ENCODE measurements around the gene CLDN16. TPM values are rescaled to one million over a fixed set of nuclear protein-coding genes. Genes with fewer than 3 reads are reported as not detected.

The CLDN16 gene, protein sequence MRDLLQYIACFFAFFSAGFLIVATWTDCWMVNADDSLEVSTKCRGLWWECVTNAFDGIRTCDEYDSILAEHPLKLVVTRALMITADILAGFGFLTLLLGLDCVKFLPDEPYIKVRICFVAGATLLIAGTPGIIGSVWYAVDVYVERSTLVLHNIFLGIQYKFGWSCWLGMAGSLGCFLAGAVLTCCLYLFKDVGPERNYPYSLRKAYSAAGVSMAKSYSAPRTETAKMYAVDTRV
- under 1 TPM in 10 of 12 donors, not detected in 2; 0.04 to 0.73 (median 0.24) TPM for polyA plus RNA-seq (ENCODE audit: insufficient read length in 12 of 12)
- long read RNA-seq, donor 1, result 0 reads
- long read RNA-seq, donor 2, result 0 reads
- long read RNA-seq, donor 3, result 0 reads
- long read RNA-seq, donor 4, result 0 reads
- long read RNA-seq, donor 5, result 0 reads
- long read RNA-seq, donor 6, result 0 reads
- long read RNA-seq, donor 7, result 0 reads
- long read RNA-seq, donor 8, result 0 reads
- long read RNA-seq, donor 9, result 0 reads
- long read RNA-seq, donor 10, result 0 reads
- long read RNA-seq, donor 11, result 0 reads

DNA sequence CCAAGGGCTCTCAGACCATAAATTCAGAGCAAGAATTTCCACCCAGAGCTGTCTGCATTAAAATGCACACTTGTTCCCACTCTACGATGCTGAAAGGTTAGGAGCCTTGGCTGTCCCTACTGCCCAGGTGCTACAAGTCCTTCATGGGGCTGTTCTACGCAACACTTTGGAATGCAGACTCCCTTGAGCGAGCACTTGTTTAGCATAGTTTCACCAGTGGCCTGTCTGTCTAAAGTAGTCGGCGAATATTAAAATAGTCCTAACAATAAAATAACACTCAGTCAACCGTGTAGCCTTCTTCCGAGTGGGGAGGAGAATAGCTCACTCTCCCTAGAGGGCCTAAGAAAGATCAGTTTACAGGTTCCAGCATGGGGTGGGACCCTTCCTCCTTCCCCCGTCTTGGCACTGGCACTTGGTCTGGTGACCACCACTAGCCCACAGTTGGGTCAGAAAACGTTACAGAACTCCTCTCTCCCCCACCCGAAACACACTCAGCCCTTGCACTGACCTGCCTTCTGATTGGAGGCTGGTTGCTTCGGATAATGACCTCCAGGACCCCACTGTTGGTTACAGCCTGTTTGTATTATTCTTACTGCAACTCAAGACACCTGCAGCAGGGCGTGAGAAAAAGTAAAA is at the start of gene CLDN16:
CLDN16 (plus strand) TSS at position 586 of the 636 bp plus-strand sequence. CDS start 167 bp downstream, outside the sequence.
- peak; percentile 17 for DNase-seq

DNA sequence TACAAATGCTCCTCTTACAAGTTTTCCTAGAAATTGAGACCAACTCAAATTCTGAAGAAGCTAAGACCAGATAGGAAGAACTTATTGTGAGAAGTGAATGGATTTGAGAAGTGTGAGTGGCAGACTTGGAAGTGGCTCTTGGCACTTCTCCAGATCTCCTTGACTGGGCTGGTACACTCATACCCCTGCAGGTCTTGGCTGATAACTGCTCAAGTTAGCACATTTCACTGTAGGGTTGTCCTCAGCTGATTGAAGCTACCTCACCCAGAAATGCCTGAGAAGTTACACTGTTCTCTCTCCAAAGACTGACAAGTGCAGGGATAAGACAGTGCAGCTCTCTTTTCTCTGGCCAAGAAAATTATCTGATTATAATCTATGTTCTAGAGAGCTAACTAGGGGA is 49.2 kb upstream of the CLDN16 start:
- no peak for DNase-seq

DNA sequence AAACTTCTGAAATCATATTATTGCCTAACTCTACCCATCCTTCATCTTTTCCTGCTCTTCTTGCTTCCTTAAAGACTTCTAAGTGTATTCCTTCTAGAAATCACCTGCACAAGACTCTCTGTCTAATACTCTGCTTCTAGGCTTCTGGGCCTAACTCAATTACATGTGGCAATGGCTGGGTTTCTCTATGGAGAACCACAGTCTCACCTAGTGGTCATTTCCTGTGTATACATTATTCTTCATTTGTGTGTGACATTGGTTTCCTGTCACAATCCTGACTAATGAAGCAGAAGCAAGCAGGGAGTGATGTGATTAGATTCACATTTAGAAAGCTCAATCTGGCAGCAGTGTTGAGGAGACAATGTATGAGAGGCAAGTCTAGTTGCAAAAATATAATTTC is 48.8 kb upstream of the CLDN16 start:
- DNase-seq, result no peak

DNA sequence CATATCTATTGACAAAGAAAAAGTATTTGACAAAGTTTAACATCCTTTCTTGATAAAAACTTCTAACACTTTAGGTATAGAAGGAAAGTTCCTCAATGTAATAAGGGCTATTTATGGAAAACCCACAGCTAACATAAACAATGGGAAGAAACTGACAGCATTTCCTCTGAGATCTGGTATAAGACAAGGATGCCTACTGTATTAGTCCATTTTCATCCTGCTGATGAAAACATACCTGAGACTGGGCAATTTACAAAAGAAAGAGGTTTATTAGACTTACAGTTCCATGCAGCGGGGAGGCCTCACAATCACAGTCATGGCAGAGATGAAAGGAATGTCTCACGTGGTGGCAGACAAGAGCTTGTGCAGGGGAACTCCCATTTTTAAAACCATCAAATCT is 47.9 kb upstream of the CLDN16 start:
- no peak for DNase-seq

DNA sequence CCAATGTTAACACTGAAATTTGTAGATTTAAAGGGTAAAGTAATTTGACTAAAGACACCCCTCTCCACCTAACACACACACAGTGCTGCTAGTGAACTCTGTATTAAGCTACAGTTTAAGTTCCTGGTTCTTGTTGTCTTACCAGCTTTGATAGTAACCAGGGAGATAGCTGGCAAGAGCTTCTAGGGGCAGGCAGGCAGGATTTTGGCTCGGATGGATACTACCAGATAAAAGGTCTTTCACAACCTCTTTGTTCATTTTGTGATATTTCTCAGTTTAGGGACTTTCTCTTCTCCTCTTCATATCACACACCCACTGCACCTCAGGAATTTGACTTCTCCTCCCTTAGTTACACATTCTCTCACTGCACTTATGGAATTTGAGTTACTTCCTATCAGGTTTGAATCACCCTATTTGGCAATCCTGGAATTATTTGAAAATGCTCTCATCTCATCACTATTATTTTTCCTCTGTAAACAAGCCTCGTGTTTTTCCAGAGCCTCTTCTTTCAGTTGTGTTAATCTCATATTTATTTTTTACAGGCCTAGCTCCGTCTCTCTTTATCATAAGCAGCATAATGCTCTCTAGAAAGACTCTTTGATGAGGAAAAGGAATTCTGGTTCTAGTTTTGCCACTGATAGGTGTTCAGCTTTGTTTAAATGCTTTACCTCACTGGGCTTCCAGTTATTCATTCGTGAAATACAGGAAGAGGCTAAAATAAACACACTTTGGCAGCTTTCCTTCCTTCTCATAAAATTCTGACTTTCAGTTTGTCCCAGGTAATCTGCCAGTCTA is 42.7 kb upstream of the CLDN16 start:
- no peak for DNase-seq

DNA sequence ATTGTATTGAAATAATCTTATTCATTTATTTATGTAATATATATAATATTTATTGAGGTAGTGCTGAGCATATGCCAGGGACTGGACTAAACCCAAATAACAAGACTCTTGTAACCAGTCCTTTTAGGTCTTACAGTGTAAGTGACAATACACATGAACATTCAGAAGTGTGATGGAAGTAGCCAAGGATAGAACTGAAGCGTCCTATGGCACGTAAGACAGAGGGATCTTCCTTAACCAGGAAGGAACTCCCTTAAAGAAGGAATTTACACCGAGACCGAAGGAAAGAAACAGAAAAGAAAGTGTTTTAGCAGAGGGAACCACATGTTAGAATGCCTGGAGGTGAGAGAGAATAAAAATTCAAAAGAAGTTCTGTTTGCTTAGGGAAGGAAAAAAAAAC is 42.1 kb upstream of the CLDN16 start:
- no peak for DNase-seq

DNA sequence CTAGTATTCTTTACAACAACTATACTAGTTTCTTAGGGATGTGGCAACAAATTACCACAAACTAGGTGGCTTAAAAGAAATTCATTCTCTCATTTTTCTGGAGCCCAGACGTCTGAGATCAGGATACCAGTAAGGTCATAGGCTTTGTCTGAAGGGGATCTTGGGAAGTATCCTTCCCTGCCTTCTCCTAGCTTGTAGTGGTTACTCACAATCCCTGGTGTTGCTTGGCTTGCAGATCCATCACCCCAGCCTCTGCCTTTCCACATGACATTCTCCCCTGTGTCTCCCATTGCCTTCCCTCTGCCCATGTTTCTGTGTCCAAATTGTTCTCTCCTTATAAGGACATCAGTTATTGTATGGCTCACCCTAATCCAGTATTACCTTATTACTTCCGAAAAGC is 41.4 kb upstream of the CLDN16 start:
- no peak for DNase-seq

DNA sequence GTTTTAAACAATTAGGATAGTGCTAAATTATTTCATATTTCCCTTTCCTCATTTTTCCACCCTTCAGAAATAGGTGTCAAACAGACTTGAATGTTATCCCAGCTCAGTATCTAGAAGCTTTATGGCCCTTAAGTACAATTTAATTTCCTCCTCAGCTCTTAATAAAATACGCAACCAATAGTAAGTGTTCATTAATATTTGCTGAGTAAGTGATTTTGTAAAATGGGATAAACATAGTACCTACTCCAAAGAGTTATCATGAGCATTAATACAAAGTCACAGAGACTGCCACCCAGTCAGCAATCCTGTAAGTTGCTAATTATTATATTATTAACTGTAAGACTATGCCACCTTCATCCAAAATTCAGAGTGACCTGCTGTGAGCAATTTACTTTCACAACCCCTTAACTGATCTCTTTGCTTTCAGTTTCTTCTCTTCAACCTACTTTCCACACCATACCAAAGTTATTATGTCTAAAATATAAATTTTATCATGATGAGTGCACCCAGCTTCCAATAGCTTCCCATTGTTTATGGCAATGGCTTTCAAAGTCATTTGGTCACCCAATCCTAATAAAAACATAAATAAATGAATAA is 35.0 kb upstream of the CLDN16 start:
- no peak for DNase-seq

DNA sequence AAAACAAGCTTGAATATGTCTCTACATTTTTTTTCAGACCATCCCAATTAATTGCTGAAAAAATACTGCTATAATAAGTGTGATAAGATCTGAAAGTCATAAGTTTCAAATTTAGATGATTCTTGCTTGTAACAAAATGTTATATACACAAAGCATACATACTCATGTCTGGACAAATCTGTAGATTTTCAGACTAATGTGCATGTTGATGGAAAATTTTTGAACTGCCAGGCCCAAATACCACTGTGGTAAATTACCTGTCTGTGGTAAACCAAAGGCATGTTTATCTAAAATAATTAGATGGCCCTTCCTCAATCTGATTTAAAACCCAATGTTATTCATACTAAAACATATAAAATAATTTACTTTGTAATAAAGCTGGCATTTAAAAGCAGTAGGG is 31.7 kb upstream of the CLDN16 start:
- no peak for DNase-seq

DNA sequence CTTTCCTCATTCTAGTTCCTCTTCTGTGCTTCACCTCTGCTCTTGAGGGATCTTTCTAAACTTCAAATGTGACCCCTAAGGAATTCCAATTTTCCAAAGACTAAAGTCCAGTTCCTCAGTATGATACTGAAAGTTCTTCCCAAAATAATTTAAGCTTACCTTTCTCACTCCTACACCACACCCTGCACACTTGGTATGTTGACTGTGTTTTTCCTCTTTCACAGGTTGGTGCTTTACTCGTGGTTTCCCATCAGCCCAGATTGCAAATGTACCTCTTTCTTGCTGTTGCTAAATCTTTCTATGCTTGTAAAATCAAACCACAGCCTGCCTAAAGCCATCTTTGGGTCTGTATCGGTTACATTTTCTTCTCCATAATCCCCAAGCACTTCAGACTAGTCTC is 30.5 kb upstream of the CLDN16 start:
- DNase-seq, result no peak

DNA sequence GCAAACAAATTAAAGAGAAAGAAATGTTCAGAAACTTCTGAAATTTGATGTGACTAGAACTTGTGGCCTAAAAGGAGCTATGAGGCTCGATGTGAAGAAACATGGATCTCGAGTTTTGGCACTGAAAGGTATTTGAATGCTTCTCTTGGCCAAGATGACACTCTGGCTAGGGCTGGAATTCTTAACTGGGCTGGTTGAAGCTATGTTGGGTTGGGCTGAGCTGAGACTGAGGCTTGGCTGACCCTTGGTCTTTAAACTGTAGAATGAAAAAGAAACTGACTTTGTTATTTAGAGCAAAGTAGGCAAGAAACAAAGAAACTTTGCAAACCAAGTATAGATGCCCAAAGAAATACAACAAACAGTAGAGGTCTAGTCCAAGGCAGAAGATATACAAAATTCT is 28.1 kb upstream of the CLDN16 start:
- DNase-seq, result no peak

DNA sequence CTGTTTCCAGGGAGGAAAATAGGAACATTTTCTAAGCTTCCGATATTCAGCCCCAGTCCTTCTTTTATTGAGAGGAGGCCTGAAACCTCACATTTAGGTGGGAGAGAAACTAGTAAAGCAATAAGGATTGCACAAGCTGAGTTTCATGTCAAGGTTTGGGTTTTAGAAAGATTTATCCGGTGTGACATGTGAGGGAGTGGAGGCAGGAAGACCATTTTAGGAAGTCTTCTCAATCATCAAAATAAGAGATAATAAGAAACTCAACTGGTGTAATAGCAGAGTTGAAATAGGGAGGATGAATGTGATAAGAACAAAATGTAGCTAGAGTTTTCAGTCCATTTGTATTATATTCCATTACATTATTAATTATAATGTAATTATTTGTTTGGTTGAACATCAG is 27.7 kb upstream of the CLDN16 start:
- DNase-seq, result no peak

DNA sequence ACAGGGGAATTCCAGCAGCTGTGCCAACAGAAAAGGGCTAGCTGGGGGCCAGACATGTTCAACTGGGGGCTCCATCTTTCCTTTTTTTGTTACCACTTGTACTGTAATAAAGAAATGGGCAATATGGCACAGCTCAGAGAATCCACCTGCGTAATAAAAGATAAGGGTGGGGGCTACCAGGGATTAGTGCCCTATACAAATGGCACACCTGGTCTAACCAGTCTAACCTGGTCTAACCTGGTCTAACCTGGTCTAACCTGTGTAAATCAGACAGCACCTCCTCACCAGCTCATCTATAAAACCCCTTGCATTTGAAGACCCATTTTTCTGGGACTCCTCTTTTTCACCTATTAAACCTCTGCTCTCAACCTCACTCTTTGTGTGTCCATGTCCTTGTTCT is 26.2 kb upstream of the CLDN16 start:
- DNase-seq, result no peak

DNA sequence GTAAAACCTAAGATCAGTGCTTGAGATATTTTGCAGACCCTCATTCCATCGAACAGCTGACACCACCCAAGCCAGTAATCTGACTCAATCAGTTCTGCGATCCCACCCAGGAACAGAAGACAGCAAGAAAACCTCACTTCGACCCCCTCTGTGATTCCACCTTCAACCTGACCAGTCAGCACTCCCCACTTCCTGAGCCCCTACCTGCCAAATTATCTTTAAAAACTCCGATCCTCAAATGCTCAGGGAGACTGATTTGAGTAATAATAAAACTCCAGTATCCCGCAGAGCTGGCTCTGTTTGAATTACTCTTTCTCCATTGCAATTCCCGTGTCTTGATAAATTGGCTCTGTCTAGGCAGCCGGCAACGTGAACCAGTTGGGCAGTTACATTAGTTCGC is 25.7 kb upstream of the CLDN16 start:
- no peak for DNase-seq

DNA sequence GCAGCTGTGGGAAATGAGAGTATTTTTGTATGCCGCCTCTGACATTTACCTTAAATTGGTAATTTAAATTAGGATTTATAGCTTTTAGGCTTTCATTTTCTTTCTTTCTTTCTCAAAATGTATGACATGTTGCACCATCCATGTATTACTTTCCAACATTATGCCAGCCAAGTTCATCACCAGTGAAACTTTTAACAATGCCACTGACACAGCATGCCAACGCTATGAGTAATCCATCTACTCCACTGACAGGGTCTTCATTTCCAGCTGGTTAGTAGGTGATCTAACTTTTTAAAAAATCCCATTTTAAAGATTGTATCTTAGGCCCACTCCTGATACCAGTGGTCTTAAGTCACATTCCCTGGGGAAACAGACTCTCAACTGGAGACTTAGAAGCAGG is 21.8 kb upstream of the CLDN16 start:
- DNase-seq, result no peak

DNA sequence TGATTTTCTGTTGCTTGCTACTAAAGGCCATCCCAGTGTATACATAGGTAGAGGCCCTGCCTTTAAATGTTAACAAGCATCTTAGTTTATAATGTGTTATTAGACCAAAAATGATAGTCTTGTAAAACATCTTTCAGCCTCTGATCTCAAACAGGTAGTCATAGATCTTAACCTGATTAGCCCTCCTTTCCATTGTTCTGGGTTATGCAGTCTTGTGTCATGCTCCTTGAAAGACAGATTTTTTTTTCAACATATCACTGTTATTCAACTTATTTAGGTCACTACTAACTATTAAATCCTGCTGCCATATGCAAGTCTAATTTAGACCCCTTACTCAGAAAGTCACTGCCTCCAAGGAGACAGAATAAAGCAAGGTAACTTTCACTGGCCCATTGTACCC is 19.1 kb upstream of the CLDN16 start:
- DNase-seq, result no peak

DNA sequence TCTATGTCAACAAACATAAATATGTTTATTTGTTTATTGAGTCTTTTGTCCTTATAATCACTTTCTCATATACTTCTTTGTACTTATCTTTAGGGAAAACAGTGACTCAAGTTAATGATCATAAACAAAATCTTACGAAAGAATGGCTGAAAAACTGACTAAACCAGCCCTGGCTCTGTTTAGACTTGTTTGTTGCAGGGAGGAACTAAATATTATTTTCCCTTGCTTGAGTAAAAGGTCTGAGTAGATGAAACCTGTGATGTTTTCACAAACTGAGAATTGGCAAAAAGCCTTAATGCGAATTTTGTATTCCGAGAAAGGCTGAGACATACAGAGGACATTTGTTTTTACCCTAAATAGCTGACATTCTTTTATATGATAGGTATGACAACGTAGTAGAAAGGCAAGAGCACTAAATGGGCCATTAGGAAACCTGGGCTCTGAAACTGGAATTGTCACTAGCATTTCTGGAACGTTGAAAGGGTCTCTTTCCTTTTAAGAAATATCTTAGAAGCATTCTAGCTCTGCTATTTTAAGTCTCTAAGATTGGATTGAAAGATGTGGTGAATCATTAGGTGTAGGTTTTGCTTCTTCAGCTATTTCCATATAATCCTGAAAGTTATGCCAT is 18.2 kb upstream of the CLDN16 start:
- no peak for DNase-seq

DNA sequence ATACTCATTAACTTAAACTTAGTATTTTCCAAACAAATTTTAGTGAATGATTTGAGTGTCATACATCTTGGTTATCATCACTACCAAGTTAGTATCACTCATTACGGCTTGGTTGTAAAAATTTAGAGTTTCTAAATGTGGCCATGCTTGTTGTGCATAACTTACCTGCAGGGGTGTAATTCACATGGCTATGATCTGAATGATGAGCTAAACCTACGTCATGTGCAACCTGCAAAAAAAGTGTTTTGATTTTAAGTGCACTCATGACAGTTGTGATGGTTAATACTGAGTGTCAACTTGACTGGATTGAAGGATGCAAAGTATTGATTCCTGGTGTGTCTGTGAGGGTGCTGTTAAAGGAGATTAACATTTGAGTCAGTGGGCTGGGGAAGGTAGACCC is 17.6 kb upstream of the CLDN16 start:
- no peak for DNase-seq

DNA sequence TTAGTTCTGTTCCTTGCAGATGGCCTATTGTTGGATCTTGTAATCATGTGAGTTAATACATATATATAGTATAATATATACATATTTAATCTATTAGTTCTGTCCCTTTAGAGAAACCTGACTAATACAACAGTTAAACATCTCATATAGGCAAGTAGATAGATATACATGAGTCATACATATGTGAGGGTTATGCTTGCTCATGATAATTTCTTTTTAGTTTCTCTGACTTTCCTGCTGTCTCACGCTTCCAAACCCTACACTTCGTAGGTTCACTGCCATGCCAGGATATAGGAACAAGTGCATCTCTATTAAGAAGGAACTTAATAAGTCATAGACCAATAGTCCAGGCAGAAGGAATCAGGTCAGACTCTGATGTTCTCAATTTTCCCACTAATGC is 16.8 kb upstream of the CLDN16 start:
- DNase-seq, result no peak

DNA sequence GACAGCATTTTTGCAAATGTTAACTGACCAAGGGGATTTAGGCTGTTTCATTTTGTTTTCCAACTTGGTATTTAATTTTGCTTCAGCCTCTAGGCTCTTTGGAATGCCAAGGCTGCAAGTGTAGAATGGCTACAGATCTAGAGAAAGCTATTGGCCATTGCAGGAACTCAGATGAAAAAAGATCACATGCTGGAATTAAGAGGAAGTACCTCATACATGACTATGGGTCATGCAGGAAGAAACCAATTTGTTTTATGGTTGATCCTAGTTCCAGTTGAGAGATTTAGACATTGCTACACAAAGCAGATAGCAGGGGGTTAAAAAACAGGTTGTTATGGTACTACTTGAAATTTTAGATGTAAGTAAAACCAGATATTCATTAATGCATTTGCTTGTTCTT is 12.7 kb upstream of the CLDN16 start:
- no peak for DNase-seq

DNA sequence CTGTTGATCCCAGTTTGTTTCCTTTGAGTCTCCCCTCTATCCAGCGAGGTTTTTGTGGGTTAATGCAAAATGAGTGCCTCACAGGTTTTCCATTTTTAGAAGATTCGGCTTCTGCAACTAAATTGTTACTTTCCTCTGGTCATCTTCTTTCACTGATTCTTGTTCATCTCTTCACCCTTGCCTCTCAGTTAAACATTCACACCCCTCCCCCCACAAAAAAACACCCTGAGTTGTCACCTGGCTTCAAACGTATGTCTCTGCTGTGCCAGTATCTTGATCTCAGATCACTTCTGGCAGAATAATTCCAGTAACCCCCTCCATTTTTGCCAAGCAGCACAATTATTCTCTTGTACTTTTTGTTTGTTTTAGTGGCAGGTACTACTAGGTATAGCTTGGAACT is 12.3 kb upstream of the CLDN16 start:
- DNase-seq, result no peak
